Sigmoid colon (tissue), 4 donors: ENCODE results near the gene AHR.

Experiments used
- EP300 ChIP-seq, 4 donors: sonication (generic); formaldehyde crosslinking; IDR thresholded peaks; one replicate each; pipeline ENCODE4 v1.6.1; 2017; ENCODE audit warnings: antibody characterized with exemption in 4 of 4
- POLR2A ChIP-seq, 2 donors: fragments of 450-650 bp; IDR thresholded peaks; one replicate each; pipeline ENCODE4 v1.6.1; 2016; ENCODE audit warnings: antibody characterized with exemption in 2 of 2, mild to moderate bottlenecking in 2 of 2, moderate library complexity in 2 of 2

DNA sequence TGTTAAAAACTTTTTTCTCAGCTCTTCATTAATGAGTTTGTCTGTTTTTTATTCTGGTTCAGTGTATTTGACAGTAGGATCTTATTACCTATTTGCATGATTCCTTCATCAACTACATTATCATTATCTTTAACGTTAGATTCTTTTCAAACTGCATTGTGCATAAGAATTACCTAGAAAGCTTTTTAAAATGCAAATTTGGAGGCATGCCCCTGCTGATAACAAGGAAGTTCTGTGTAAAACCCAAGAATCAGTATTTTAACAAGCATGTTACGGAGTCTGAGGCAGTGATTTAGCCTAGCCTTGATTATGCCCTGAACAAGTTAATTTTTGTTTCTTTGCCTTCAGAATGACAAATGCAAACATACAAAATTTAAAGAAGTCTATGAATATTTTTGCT is 14.2 kb downstream of the AHR start:
- TF ChIP-seq EP300 (IDR thresholded peaks at IDR 0.05) (no peak), POLR2A (IDR thresholded peaks at IDR 0.05) (no peak)
